HepG2 (cell line): Measurements from ENCODE around the gene PP2D1. TPM values are rescaled to one million over a fixed set of nuclear protein-coding genes. Genes with fewer than 3 reads are reported as not detected.

ENCODE experiments used
- ATAC-seq: fragments of 200-7000 bp; cut with Tn5 transposase; 3 replicates; pipeline ENCODE4 v1.9.1; 2020; ENCODE audit warnings: mild to moderate bottlenecking, moderate library complexity
- BruUV-seq: library from RNA; stranded (reverse); fragments of 400-500 nt; replicated peaks from 2 replicates; lab custom pipeline; 2021; lab: Mats Ljungman, UMichigan
- CTCF ChIA-PET: fragments of 300-600 bp; formaldehyde crosslinking; extraction: SDS; loops from one replicate; lab custom pipeline; 2021; ENCODE audit warnings: low total read pairs, inconsistent platforms, low intra/inter-chr PET ratio; lab: Yijun Ruan, JAX
- POLR2A ChIA-PET: fragments of 350-600 bp; sonication (Branson Sonifier 250); formaldehyde crosslinking; loops from one replicate; lab custom pipeline; 2020; ENCODE audit warnings: antibody characterized with exemption, inconsistent platforms; lab: Yijun Ruan, JAX
- DNase-seq: peaks from one replicate; pipeline ENCODE4 v3.0.0-alpha.2; 2015; ENCODE audit warnings: low spot score
- FAIRE-seq: peaks from 3 replicates; lab custom pipeline; 2011; peaks lifted over from hg19 to GRCh38; lab: Jason Lieb, UNC
- H2AFZ ChIP-seq: one replicate; pipeline ENCODE4 v1.6.1; 2011; ENCODE audit warnings: low read length, inconsistent platforms
- H3K27ac ChIP-seq: fragments of 300-600 bp; 3 replicates; pipeline ENCODE4 v1.8.0; 2011; ENCODE audit warnings: mixed run types, mild to moderate bottlenecking, mixed read lengths, low read length, inconsistent platforms; ENCODE audit not compliant: insufficient read depth; ENCODE audit errors: extremely low read length
- H3K27me3 ChIP-seq, 2 experiments: fragments of 200-600 bp in 1 of 2; 2 replicates in 1 of 2; 3 replicates in 1 of 2; pipeline versions ENCODE4 v1.6.0 to v1.8.0; 2011; ENCODE audit warnings: low read length in 2 of 2, mild to moderate bottlenecking in 2 of 2, moderate library complexity in 2 of 2, inconsistent platforms in 1 of 2; ENCODE audit not compliant: insufficient read depth in 2 of 2, control insufficient read depth in 1 of 2
- H3K36me3 ChIP-seq, 2 experiments: fragments of 200-600 bp in 1 of 2; replicated peaks in 1 of 2; 2 replicates in 1 of 2; 3 replicates in 1 of 2; pipeline versions ENCODE4 v1.5.1 to v1.8.0; 2011; ENCODE audit warnings: low read length in 2 of 2, inconsistent platforms in 1 of 2; ENCODE audit not compliant: insufficient read depth in 2 of 2, control insufficient read depth in 1 of 2
- H3K4me1 ChIP-seq: 2 replicates; pipeline ENCODE4 v1.5.1; 2012; ENCODE audit warnings: low read length, inconsistent platforms; ENCODE audit not compliant: insufficient read depth
- H3K4me2 ChIP-seq: 2 replicates; pipeline ENCODE4 v1.6.0; 2011; ENCODE audit warnings: low read depth, low read length, inconsistent platforms
- H3K4me3 ChIP-seq, 3 experiments: fragments of 200-600 bp in 1 of 3; sonication (generic), shearing (Covaris generic) in 1 of 3; replicated peaks in 1 of 3; 2 replicates each; pipeline ENCODE4 v1.5.1; 2011 to 2016; ENCODE audit warnings: low read length in 3 of 3, inconsistent platforms in 2 of 3, low read depth in 2 of 3, mild to moderate bottlenecking in 2 of 3, control low read depth in 1 of 3, mixed read lengths in 1 of 3; ENCODE audit not compliant: insufficient read depth in 1 of 3
- H3K79me2 ChIP-seq: one replicate; pipeline ENCODE4 v1.6.1; 2011; ENCODE audit warnings: low read length, inconsistent platforms; ENCODE audit not compliant: insufficient read depth
- H3K9ac ChIP-seq: 2 replicates; pipeline ENCODE4 v1.6.0; 2011; ENCODE audit warnings: mild to moderate bottlenecking, low read depth, low read length, inconsistent platforms; ENCODE audit not compliant: insufficient read depth
- H3K9me3 ChIP-seq: 2 replicates; pipeline ENCODE4 v1.5.1; 2012; ENCODE audit warnings: mild to moderate bottlenecking, low read length
- H4K20me1 ChIP-seq: 2 replicates; pipeline ENCODE4 v1.6.0; 2011; ENCODE audit warnings: inconsistent platforms, mild to moderate bottlenecking, low read length, moderate library complexity; ENCODE audit not compliant: insufficient read depth
- HHEX ChIP-seq: IDR thresholded peaks from 2 replicates; pipeline ENCODE4 v1.6.1; 2016; ENCODE audit warnings: control low read depth
- WGBS: methylation state at CpG from one replicate; pipeline ENCODE4 v1.1.6; 2017; ENCODE audit warnings: low lambda C conversion rate; 5-methylcytosine and 5-hydroxymethylcytosine counted together
- in situ Hi-C: cut with HindIII; loops from 2 replicates; pipeline ENCODE4 v1.10.0; 2017; ENCODE audit warnings: low pct_unique_long_range_greater_than_20kb; ENCODE audit not compliant: extremely low pct_ligation_motif_present
- intact Hi-C: fragments of 100-400 bp; cut with micrococcal nuclease; formaldehyde crosslinking; loops from one replicate; pipeline ENCODE4 v1.10.0; 2022; ENCODE audit not compliant: unreplicated experiment
- polyA plus RNA-seq, 8 experiments: library from polyadenylated mRNA; depleted of rRNA in 3 of 8; stranded (reverse) in 7 of 8; unstranded in 1 of 8; fragments of >200 nt; fragmentation: Illumina TruSeq in 4 of 8; extraction: Trizol in 4 of 8; gene quantifications; 2 replicates each; pipeline versions ENCODE4 v1.2.1 to v1.2.3, GENCODE V29; 2011 to 2016; ENCODE audit warnings: low read depth in 4 of 8, missing spikeins in 1 of 8, mixed read lengths in 1 of 8; ENCODE audit not compliant: insufficient read depth in 1 of 8
- total RNA-seq, 5 experiments: library from RNA; depleted of rRNA; stranded (reverse); fragments of >200 nt; fragmentation: Illumina TruSeq; extraction: Trizol; gene quantifications; 2 replicates each; pipeline ENCODE4 v1.2.3, GENCODE V29; 2016; ENCODE audit warnings: low read depth in 1 of 5
- TF ChIP-seq, protein P1 (sequence below): sonication (generic); formaldehyde crosslinking; IDR thresholded peaks from 2 replicates; pipeline ENCODE4 v1.4.0; 2020; ENCODE audit warnings: missing genetic modification reagents
- TF ChIP-seq, protein P2 (sequence below): sonication (generic); formaldehyde crosslinking; IDR thresholded peaks from 2 replicates; pipeline ENCODE4 v1.4.0; 2020; ENCODE audit warnings: mild to moderate bottlenecking, missing genetic modification reagents
- TF ChIP-seq, protein P3 (sequence below): sonication (generic); formaldehyde crosslinking; IDR thresholded peaks from 2 replicates; pipeline ENCODE4 v1.5.0; 2020; ENCODE audit warnings: mild to moderate bottlenecking, missing genetic modification reagents, borderline replicate concordance

Gene PP2D1
- total and polyA plus RNA-seq, 2 of the 13 experiments (the other 11 are each of a cell fraction or from before 2014, with no cell fraction given): not detected

DNA sequence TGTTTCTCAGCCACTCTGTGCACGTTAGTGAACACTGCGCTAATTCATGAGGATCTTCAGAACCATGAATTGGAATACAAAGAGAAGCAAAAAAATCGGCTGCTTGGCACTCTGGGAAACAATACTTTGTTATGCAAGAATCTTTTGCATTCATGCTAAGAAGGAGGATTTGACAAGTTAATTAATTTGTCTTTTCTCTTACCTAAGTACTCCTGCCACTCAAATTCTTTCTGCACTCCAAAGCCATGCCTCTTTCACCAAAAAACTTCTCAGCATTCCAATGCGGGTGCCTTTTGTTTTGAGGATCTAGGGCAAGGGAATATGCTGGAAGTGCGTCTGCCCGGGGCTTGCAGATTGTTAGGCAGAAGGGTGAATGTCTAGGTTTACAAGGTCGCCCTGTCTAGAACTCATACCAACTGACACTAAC lies 16.9 kb upstream of the PP2D1 start (continued):
- TF ChIP-seq, protein P1, sequence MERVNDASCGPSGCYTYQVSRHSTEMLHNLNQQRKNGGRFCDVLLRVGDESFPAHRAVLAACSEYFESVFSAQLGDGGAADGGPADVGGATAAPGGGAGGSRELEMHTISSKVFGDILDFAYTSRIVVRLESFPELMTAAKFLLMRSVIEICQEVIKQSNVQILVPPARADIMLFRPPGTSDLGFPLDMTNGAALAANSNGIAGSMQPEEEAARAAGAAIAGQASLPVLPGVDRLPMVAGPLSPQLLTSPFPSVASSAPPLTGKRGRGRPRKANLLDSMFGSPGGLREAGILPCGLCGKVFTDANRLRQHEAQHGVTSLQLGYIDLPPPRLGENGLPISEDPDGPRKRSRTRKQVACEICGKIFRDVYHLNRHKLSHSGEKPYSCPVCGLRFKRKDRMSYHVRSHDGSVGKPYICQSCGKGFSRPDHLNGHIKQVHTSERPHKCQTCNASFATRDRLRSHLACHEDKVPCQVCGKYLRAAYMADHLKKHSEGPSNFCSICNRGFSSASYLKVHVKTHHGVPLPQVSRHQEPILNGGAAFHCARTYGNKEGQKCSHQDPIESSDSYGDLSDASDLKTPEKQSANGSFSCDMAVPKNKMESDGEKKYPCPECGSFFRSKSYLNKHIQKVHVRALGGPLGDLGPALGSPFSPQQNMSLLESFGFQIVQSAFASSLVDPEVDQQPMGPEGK (CRISPR knock-in tag): no peak
- TF ChIP-seq, all 625 proteins: peak for 0

DNA sequence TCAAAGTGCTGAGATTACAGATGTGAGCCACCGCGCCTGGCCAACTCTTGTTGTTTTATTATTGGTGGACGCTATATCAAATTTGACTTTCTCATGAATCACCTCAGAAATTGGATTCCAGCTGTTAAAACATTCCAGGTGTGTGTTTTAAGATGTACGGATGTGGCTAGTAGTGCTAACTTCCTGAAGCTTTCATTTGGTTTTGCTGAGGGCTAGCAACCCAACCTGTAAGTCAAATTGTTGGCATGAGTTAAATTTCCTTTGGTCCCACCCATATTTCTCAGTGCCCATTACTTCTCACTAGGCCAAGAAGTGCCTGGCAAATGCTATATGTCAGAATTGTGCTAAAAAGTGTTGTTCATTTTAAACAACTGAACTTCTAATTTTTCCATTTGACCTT lies 15.1 kb upstream of the PP2D1 start:
- intact Hi-C loops: no loop called here
- Histone ChIP-seq H3K27ac (no peak overlapping the region), H4K20me1 (no peaks in the 10 kb centered on the region), H3K4me3 (no peak overlapping the region), H3K36me3 (no peaks in the 10 kb centered on the region), H3K4me2 (no peak overlapping the region), H3K9me3 (no peaks in the 10 kb centered on the region), H3K79me2 (no peaks in the 10 kb centered on the region), H3K27me3 (no peaks in the 10 kb centered on the region), H3K4me1 (no peaks in the 10 kb centered on the region), H3K9ac (no peak overlapping the region), H2AFZ (no peak overlapping the region)
- no peak for DNase-seq
- TF ChIP-seq, protein P2, sequence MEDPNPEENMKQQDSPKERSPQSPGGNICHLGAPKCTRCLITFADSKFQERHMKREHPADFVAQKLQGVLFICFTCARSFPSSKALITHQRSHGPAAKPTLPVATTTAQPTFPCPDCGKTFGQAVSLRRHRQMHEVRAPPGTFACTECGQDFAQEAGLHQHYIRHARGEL (CRISPR knock-in tag): no peak
- TF ChIP-seq, protein P3, sequence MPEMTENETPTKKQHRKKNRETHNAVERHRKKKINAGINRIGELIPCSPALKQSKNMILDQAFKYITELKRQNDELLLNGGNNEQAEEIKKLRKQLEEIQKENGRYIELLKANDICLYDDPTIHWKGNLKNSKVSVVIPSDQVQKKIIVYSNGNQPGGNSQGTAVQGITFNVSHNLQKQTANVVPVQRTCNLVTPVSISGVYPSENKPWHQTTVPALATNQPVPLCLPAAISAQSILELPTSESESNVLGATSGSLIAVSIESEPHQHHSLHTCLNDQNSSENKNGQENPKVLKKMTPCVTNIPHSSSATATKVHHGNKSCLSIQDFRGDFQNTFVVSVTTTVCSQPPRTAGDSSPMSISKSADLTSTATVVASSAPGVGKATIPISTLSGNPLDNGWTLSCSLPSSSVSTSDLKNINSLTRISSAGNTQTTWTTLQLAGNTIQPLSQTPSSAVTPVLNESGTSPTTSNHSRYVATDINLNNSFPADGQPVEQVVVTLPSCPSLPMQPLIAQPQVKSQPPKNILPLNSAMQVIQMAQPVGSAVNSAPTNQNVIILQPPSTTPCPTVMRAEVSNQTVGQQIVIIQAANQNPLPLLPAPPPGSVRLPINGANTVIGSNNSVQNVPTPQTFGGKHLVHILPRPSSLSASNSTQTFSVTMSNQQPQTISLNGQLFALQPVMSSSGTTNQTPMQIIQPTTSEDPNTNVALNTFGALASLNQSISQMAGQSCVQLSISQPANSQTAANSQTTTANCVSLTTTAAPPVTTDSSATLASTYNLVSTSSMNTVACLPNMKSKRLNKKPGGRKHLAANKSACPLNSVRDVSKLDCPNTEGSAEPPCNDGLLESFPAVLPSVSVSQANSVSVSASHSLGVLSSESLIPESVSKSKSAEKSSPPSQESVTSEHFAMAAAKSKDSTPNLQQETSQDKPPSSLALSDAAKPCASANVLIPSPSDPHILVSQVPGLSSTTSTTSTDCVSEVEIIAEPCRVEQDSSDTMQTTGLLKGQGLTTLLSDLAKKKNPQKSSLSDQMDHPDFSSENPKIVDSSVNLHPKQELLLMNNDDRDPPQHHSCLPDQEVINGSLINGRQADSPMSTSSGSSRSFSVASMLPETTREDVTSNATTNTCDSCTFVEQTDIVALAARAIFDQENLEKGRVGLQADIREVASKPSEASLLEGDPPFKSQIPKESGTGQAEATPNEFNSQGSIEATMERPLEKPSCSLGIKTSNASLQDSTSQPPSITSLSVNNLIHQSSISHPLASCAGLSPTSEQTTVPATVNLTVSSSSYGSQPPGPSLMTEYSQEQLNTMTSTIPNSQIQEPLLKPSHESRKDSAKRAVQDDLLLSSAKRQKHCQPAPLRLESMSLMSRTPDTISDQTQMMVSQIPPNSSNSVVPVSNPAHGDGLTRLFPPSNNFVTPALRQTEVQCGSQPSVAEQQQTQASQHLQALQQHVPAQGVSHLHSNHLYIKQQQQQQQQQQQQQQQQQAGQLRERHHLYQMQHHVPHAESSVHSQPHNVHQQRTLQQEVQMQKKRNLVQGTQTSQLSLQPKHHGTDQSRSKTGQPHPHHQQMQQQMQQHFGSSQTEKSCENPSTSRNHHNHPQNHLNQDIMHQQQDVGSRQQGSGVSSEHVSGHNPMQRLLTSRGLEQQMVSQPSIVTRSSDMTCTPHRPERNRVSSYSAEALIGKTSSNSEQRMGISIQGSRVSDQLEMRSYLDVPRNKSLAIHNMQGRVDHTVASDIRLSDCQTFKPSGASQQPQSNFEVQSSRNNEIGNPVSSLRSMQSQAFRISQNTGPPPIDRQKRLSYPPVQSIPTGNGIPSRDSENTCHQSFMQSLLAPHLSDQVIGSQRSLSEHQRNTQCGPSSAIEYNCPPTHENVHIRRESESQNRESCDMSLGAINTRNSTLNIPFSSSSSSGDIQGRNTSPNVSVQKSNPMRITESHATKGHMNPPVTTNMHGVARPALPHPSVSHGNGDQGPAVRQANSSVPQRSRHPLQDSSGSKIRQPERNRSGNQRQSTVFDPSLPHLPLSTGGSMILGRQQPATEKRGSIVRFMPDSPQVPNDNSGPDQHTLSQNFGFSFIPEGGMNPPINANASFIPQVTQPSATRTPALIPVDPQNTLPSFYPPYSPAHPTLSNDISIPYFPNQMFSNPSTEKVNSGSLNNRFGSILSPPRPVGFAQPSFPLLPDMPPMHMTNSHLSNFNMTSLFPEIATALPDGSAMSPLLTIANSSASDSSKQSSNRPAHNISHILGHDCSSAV (CRISPR knock-in tag): no peak
- no peak for TF ChIP-seq HHEX (CRISPR knock-in tag)
- no peak for ATAC-seq
- FAIRE-seq: no peak
- CTCF ChIA-PET: no interaction called here
- BruUV-seq: no TSS peak
- POLR2A ChIA-PET: no interaction called here
- 73% methylated on average over 4 of the region's 4 CpGs for WGBS
- in situ Hi-C loops: no loop called here
